ENCODE results near the gene ADARB2.

ADARB2 gene

DNA sequence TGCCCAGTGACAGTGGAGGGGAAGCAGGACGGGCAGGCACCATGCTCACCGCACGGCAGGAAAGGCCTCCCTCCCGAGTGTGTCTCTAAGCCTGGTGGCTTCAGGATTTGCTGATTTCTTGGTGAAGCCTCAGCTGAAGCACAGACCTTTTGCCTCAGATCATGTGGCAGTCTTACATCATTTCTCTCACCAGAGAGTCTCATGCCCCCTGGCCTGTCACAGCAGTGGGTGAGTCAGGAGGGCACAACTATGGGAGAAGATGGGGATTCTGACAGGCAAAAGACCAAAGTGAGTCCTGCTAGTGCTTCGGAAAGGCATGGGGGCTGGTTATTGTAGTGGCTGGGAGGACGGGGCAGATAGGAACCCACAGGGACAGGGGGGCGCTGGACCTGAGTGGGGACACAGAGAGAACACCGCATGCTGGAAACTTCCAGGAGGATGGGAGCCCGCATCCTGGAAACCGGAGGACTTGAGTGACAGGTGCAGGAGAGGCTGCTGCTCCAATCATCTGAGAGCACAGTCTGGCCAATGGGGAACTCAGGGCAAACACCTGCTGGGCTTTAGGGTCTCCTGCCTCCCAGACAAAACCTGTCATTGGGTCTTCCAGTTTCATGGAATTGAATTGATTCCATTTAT is 166.8 kb downstream of the ADARB2 start:
- DNase-seq (no peak), ATAC-seq (no peak)

GRCh38 chr10:1569208-1569607 is 168.1 kb downstream of the ADARB2 start:
- DNase-seq (no peak), ATAC-seq (no peak)

DNA sequence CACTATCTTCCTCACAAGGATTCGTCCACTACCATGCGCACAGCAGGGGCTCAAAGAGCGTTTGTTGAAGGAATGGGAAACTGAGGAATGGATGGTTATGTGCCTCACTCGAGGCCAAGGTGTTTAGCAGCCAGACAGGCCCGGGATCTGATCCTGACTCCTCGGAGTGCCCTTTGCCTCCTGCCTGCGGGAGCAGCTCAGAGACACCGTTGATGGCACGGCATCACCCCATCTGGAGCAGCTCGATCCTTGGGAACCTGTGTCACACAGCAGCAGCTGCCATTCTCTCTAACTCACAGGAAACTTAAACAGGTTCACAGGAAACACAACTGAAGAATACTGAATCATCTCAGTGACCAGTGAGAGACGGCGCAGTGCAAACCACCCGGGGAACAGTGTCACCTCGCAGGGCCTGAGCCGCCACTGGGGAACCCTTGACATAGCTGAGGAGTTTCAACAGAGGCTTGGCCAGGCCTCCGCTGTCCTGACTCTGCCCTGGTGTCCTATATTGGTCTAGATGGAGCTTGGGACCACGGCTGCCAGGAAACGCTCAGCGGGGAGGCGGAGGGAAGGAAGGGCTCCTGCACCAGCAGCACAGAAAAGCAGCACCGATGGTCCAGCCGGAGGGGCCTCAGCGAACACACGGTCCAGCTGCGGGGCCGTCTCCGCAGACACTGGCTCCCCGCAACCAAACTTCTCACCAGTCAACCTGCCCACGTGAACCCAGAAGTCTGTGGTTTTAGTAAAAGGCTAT is 169.4 kb downstream of the ADARB2 start:
- DNase-seq: no peak
- ATAC-seq: peak; percentile 32

- ATAC-seq (no peak), DNase-seq (no peak)
These were observed 170.2 kb downstream of the ADARB2 start for GRCh38 chr10:1567152-1567551.

- ATAC-seq (no peak), DNase-seq (no peak)
These were observed 172.5 kb downstream of the ADARB2 start for GRCh38 chr10:1564791-1565190.

GRCh38 chr10:1563028-1563427 is 174.3 kb downstream of the ADARB2 start:
- ATAC-seq (no peak), DNase-seq (no peak)

DNA sequence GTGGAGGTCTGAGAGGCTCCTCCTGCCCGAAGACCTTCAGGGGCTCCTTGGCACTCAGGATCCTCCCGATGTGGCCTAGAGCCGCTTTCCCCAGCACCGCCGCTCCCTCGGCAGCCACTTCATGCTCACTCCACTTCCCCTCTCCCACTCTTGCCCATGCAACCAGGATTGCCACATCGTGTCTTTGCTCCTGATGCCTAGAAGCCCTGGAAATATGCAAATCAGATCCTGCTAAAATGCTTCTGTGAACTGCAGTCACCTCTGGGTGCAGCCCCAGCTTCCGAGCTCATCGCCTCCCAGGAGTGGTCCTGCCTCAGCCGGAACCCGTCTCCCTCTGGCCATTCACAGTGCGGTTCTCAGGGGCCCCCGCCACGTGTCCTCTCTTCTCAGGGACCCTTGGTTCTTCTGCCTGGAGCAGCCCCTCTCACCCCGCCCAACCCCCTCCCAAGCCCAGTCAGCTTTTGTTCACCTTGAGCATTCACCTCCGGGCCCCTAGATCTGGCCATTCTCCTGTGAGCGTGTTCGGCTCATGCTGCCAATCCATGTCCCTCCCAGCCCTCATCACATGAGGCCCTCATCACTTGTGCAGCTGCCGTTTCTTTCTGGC is 175.5 kb downstream of the ADARB2 start:
- ATAC-seq (no peak), DNase-seq (no peak)

GRCh38 chr10:1560535-1561192 is 176.7 kb downstream of the ADARB2 start:
- DNase-seq (no peak), ATAC-seq (no peak)

DNA sequence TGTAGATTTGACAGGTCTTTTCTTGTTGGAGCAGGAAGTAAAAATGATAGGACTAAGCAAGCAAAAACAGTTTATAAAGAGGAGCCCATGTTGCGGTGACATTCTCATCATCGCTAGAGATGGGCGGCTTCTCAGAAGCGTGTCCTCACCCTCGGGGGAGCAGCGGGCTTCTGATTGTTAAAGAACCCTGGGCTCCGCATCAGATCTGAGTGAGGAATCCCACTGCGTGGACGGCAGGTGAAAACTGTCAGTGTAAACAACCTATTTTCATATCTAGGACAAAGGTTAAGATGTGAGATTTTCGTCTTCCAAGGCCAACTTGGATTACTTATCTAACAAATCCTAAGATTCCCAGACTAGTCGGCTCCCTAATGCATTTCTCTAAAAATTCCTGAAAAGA is 177.6 kb downstream of the ADARB2 start:
- DNase-seq (no peak), ATAC-seq (no peak)

GRCh38 chr10:1559311-1559710 is 178.0 kb downstream of the ADARB2 start:
- DNase-seq (no peak), ATAC-seq (no peak)

DNA sequence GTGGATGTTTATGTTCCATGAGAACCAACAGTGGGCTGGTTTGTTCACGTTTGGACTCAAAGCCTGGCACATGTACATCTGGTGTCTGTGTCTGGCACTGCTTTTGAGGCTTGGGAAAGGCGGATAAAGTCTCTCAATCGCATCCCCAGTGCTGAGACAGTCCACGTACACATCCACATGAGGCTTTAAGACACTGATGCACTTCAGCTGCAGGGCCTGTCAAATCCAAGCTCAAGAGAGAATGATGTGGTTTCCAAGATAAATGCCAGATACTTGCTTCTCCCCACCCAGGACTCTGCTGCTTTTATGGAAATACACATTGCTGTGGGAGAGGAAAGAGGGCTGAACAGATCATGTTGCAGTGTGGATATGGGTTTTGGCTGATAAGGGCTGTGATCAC is 178.4 kb downstream of the ADARB2 start:
- no peak for ATAC-seq
- DNase-seq: no peak

- DNase-seq (no peak), ATAC-seq (no peak)
These were observed 180.2 kb downstream of the ADARB2 start for GRCh38 chr10:1557081-1557480.

DNA sequence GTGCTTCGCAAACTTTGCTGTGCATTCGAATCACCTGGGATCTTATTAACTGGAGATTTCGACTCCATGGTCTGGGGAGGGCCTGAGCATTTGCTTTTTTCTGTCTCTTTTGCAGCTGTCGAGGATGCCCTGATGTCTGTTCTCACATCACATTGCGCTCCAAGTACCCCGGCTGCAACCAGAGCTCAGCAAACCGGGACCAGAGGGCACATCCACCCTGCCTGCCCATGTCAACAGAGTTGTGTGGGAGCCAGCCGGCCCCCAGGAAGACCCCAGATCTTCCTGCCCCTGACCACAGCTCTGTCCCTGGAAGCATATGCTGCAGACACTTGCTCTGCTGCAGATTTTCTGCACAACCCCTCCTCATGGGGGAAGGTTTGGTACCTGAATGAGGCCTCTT is 180.8 kb downstream of the ADARB2 start:
- ATAC-seq: no peak
- no peak for DNase-seq

DNA sequence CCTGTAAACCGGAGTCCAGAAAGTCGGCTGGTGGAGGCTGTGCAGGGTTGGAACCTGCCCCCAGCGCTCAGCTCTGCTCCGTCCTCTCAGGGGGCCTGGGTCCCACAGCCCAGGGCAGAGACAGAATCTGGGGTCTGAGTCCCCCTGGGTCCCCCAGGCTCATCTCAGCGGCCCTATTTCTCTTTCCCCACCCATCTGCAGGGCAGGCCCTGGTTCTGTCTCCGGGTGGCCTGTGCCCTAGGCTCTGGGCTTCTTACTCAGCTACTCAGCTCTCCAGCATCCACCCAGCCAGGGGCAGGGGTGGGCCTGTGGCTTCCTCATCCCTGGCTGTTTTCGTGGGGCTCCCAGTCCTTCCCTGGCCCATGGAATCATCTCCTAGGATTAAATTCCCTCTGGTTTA is 183.4 kb downstream of the ADARB2 start:
- DNase-seq: no peak
- ATAC-seq: no peak

- ATAC-seq: no peak
- no peak for DNase-seq
These were observed 184.2 kb downstream of the ADARB2 start for GRCh38 chr10:1552881-1553670.

GRCh38 chr10:1552406-1552805 is 184.9 kb downstream of the ADARB2 start:
- DNase-seq (no peak), ATAC-seq (no peak)

DNA sequence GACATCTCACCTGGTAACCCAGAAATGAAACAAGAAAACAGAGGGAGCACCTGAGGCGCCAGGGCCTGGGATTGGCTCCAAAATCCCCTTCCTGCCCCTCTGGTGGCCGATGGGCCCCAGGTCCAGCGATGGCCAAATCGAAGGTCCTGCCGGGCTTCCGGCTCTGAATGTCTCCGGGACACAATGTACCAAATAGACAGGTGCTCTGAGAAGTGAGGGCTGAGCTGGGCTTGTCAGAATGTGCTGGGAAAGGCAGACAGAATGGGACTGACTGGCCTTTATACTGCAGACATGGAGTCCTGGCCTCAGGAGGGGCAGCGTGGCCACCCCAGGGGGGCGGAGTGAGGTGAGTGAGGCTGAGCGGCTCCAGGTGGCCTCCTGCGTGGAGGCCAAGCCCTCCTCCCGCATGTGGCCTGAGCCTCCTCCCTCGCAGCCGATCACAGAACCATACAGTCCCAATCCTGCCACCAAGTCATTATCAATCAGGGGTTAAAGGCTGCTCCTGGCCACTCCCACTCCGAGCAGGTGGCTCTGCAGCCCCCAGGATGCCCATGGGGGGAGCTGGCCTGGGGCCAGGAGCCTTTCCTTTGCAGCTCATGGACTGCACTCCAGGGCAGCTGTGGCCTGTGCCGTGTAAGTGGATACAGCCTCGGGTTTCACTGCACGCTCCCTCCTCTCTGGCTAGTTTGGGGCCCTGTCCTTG is 185.5 kb downstream of the ADARB2 start:
- no peak for ATAC-seq
- no peak for DNase-seq

DNA sequence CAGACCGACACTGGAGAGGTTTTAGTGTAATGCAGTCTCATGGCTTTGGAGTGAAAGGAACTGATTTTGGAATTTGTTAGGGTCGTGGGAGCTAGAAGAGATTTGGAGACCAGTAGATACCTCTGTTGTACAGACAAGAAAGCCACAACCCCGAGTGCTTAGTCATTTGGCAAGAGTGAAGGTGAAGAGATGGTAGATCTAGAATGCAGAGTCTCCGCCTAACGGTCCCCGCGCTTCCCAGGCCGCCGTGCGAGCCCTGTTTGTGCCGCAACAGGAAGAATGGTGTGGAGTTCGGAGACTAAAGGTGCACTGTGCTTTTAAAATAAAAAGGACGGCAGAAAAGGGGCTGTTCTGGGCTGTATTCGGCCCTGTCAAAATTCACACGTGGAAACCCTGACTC is 186.7 kb downstream of the ADARB2 start:
- DNase-seq (no peak), ATAC-seq (no peak)

DNA sequence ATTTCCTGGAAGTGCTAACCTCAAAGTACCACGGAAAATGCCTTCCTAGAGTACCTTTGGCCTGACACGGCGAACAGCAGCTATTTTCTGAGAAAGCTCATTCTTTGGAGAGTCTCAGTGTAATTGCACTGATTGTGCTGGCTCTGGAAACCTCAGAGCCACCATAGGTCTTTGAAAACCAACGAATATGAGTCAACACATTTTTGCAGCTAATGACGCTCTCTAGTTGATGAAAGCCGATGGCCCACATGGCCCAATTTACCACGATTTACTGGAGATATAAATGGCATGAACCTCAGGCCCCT is 187.1 kb downstream of the ADARB2 start:
- no peak for DNase-seq
- no peak for ATAC-seq

DNA sequence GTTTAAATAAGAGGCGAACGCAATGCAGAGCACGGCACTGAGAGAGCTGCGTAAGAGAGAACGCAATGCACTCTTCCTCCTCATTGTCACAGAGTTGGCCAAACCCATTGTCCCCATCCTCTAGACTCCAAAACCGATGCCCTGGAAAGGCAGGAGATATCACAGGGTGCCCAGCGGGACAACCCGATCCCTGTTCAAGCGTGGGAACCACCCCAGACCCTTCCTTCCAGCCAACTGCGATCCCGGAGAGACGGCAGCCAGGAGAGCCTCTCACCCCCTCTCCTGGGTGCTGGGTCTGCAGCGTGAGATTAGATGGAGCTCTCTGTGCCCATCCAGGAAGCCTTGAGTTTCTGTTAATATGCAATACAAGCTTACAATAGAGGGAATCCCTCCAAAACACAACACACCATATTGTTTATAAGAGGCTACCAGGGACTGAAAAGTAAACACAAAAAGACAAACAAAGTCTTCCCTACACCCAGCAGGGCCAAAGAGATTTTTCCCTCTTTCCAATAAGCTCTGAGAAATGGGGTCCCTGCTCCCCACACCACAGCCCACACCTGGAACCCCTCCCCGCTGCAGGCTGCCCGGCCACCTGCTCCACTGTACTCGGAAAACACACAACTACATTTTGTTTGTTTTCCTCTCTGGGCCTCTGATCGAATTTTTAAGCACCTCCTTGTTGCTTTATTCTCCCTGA is 187.6 kb downstream of the ADARB2 start:
- no peak for ATAC-seq

GRCh38 chr10:1548596-1548995 is 188.7 kb downstream of the ADARB2 start:
- DNase-seq: no peak
- no peak for ATAC-seq

More for the DNA sequence above, 187.6 kb downstream of the ADARB2 start:
- no peak for DNase-seq
